Loucy (cell line): Measurements from ENCODE around the gene PPP1R10.

Experiments
- H2AFZ ChIP-seq: fragments of 200-600 bp; sonication (generic); 2 replicates; pipeline ENCODE4 v1.6.0; 2016; ENCODE audit warnings: antibody characterized with exemption, mild to moderate bottlenecking, low read length, moderate library complexity
- H3F3A ChIP-seq: fragments of 200-600 bp; 2 replicates; pipeline ENCODE4 v1.6.0; 2016; ENCODE audit warnings: antibody characterized with exemption, low read depth, mild to moderate bottlenecking
- H3K27me3 ChIP-seq: fragments of 200-600 bp; sonication (generic); 2 replicates; pipeline ENCODE4 v1.6.1; 2014; ENCODE audit warnings: low read length, mild to moderate bottlenecking; ENCODE audit not compliant: insufficient read depth, poor library complexity, severe bottlenecking
- H3K36me3 ChIP-seq: fragments of 200-600 bp; sonication (generic); 2 replicates; pipeline ENCODE4 v1.6.1; 2016; ENCODE audit warnings: low read length; ENCODE audit not compliant: insufficient read depth
- H3K4me1 ChIP-seq: fragments of 200-600 bp; sonication (generic); 2 replicates; pipeline ENCODE4 v1.5.1; 2014; ENCODE audit warnings: low read length, mild to moderate bottlenecking; ENCODE audit not compliant: insufficient read depth, poor library complexity, severe bottlenecking
- H3K4me2 ChIP-seq: fragments of 200-600 bp; sonication (generic); 2 replicates; pipeline ENCODE4 v1.6.0; 2014; ENCODE audit warnings: antibody characterized with exemption, low read length, low read depth, mild to moderate bottlenecking; ENCODE audit not compliant: poor library complexity, severe bottlenecking
- H3K4me3 ChIP-seq: fragments of 200-600 bp; sonication (generic); 2 replicates; pipeline ENCODE4 v1.5.1; 2014; ENCODE audit warnings: low read length, mild to moderate bottlenecking, mixed read lengths; ENCODE audit not compliant: poor library complexity, severe bottlenecking
- H3K79me2 ChIP-seq: fragments of 200-600 bp; sonication (generic); 2 replicates; pipeline ENCODE4 v1.6.1; 2014; ENCODE audit warnings: low read length; ENCODE audit not compliant: insufficient read depth
- H3K9ac ChIP-seq: fragments of 200-600 bp; sonication (generic); 2 replicates; pipeline ENCODE4 v1.6.0; 2014; ENCODE audit warnings: mild to moderate bottlenecking, low read depth, low read length, moderate library complexity; ENCODE audit not compliant: poor library complexity, severe bottlenecking
- H3K9me2 ChIP-seq: fragments of 200-600 bp; sonication (generic); replicated peaks from 2 replicates; pipeline ENCODE4 v1.6.1; 2016; ENCODE audit warnings: low read depth, low read length, mixed read lengths
- H3K9me3 ChIP-seq: fragments of 200-600 bp; sonication (generic); 2 replicates; pipeline ENCODE4 v1.6.1; 2014; ENCODE audit warnings: mild to moderate bottlenecking, antibody characterized with exemption, low read length, low read depth; ENCODE audit not compliant: insufficient read depth
- H4K20me1 ChIP-seq: fragments of 200-600 bp; sonication (generic); 2 replicates; pipeline ENCODE4 v1.6.0; 2014; ENCODE audit warnings: antibody characterized with exemption, low read length, mild to moderate bottlenecking; ENCODE audit not compliant: insufficient read depth, poor library complexity, severe bottlenecking
- CTCF ChIP-seq: fragments of 200-600 bp; sonication (generic); conservative IDR thresholded peaks from 2 replicates; pipeline ENCODE4 v1.5.1; 2014; ENCODE audit warnings: mild to moderate bottlenecking, antibody characterized with exemption, low read length
- EZH2phosphoT487 ChIP-seq: fragments of 200-600 bp; IDR thresholded peaks from 2 replicates; pipeline ENCODE4 v1.6.1; 2018; ENCODE audit warnings: antibody characterized with exemption, mild to moderate bottlenecking, moderate library complexity, borderline replicate concordance

Gene PPP1R10

GRCh38 chr6:30591008-30591407, 26.0 kb downstream of the PPP1R10 start:
- peaks cover 13% of the 10 kb centered on the region for H4K20me1 ChIP-seq
- H3K36me3 ChIP-seq, result peaks cover 61% of the 10 kb centered on the region; the same call in 1 of the 2 replicates
- no peaks in the 10 kb centered on the region for H3K9me3 ChIP-seq
- H3K4me1 ChIP-seq, result no peaks in the 10 kb centered on the region
- H3K4me3 ChIP-seq, result no peak overlapping the region
- H2AFZ ChIP-seq, result no peak overlapping the region
- H3K27me3 ChIP-seq, result no peaks in the 10 kb centered on the region
- no peaks in the 10 kb centered on the region for H3K9me2 ChIP-seq
- TF ChIP-seq CTCF, result no peak
- no peak for TF ChIP-seq EZH2phosphoT487
- H3K79me2 ChIP-seq, result peaks cover 4% of the 10 kb centered on the region; the same call in 1 of the 2 replicates
- no peaks in the 10 kb centered on the region for H3F3A ChIP-seq
- no peak overlapping the region for H3K9ac ChIP-seq
- no peak overlapping the region for H3K4me2 ChIP-seq

- H3K9me2 ChIP-seq, result no peaks in the 10 kb centered on the region
- H3K9ac ChIP-seq, result no peak overlapping the region
- H4K20me1 ChIP-seq, result peaks cover 13% of the 10 kb centered on the region
- H3K4me1 ChIP-seq, result no peaks in the 10 kb centered on the region
- H3K9me3 ChIP-seq, result no peaks in the 10 kb centered on the region
- H3K36me3 ChIP-seq, result peaks cover 66% of the 10 kb centered on the region; the same call in 1 of the 2 replicates
- no peak overlapping the region for H3K4me2 ChIP-seq
- no peaks in the 10 kb centered on the region for H3F3A ChIP-seq
- no peak for TF ChIP-seq EZH2phosphoT487
- no peak for TF ChIP-seq CTCF
- no peaks in the 10 kb centered on the region for H3K27me3 ChIP-seq
- H2AFZ ChIP-seq, result no peak overlapping the region
- peaks cover 4% of the 10 kb centered on the region; the same call in 1 of the 2 replicates for H3K79me2 ChIP-seq
- no peak overlapping the region for H3K4me3 ChIP-seq
Observed at GRCh38 chr6:30590509-30590908, 26.5 kb downstream of the PPP1R10 start.

GRCh38 chr6:30589754-30590358, 27.2 kb downstream of the PPP1R10 start:
- no peak overlapping the region for H3K4me2 ChIP-seq
- TF ChIP-seq CTCF (no peak), EZH2phosphoT487 (no peak)
- H3K79me2 ChIP-seq, result peaks cover 4% of the 10 kb centered on the region; the same call in 1 of the 2 replicates
- H3K36me3 ChIP-seq, result peaks cover 72% of the 10 kb centered on the region; the same call in 1 of the 2 replicates
- no peaks in the 10 kb centered on the region for H3K9me2 ChIP-seq
- no peaks in the 10 kb centered on the region for H3K27me3 ChIP-seq
- no peak overlapping the region for H2AFZ ChIP-seq
- no peaks in the 10 kb centered on the region for H3K4me1 ChIP-seq
- H3K4me3 ChIP-seq, result no peak overlapping the region
- no peaks in the 10 kb centered on the region for H3K9me3 ChIP-seq
- H3F3A ChIP-seq, result no peaks in the 10 kb centered on the region
- peaks cover 13% of the 10 kb centered on the region for H4K20me1 ChIP-seq
- H3K9ac ChIP-seq, result no peak overlapping the region
